Fibroblast of pulmonary artery (primary cell): ENCODE results near the gene HMGXB3.
A peak's percentile ranks its signal among the peaks of the same experiment; 100 is the strongest.

ENCODE experiments used
- DNase-seq: peaks from one replicate; pipeline ENCODE4 v3.0.0-alpha.2; 2010; ENCODE audit warnings: low read depth
- H3K4me3 ChIP-seq: replicated peaks from 2 replicates; pipeline ENCODE4 v1.5.1; 2011; ENCODE audit warnings: low read depth, mild to moderate bottlenecking, control low read depth, low read length, moderate library complexity
- TF ChIP-seq, protein P1 (sequence below): IDR thresholded peaks from 2 replicates; pipeline ENCODE4 v1.5.1; 2011; ENCODE audit warnings: mild to moderate bottlenecking, control low read depth, low read length, inconsistent platforms; ENCODE audit errors: missing control alignments

Gene HMGXB3

DNA sequence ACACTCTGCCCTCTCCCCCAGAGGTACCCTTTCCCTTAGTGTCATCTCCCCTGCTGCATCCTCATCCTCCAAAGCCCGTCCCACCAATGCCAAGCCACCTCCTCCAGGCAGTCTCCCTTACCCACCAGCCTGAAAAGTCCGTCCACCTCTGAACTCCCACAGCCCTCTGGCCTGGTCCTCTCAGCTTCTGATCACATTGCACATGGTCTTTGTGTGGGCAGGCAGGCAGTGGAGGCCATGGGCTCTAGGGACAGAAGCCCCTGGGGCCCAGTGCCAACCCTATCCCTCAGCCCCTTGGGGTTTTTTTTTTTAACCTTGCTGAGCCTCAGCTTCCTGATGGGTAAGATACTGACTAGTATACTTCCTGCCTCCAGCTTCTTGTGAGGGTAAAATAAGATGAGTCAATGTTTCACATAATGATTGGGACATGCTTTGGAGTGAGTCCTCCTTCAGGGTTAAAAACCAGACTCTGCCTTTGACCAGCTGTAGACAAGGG lies 66.4 kb downstream of the HMGXB3 start:
- no peak overlapping the region for H3K4me3 ChIP-seq
- TF ChIP-seq, protein P1, sequence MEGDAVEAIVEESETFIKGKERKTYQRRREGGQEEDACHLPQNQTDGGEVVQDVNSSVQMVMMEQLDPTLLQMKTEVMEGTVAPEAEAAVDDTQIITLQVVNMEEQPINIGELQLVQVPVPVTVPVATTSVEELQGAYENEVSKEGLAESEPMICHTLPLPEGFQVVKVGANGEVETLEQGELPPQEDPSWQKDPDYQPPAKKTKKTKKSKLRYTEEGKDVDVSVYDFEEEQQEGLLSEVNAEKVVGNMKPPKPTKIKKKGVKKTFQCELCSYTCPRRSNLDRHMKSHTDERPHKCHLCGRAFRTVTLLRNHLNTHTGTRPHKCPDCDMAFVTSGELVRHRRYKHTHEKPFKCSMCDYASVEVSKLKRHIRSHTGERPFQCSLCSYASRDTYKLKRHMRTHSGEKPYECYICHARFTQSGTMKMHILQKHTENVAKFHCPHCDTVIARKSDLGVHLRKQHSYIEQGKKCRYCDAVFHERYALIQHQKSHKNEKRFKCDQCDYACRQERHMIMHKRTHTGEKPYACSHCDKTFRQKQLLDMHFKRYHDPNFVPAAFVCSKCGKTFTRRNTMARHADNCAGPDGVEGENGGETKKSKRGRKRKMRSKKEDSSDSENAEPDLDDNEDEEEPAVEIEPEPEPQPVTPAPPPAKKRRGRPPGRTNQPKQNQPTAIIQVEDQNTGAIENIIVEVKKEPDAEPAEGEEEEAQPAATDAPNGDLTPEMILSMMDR = no peak
- peak; percentile 65 for DNase-seq

DNA sequence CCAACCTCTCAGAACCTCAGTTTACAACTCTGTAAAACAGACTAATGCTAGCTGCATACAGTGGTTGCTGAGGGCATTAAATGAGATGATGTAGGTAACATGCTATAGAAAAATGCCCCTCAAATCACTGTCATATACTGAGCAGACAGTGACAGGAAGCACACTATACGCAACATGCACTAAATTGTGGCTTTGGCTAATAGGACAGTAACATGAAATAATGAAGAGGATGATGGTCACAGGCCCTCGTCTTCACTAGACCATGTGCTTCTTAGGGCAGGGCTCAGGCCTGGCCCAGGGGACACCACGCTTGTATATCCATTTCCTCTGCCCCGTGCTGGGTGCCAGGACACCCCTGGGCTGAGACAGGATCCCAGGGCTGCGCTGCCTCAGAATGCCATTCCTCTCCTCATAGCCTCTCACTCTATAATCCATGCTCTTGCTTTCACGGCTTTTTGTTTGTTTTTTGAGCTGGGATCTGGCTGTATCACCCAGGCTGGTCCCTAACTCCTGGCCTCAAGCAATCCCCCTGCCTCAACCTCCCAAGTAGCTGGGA lies 66.9 kb downstream of the HMGXB3 start:
- no peak overlapping the region for H3K4me3 ChIP-seq
- DNase-seq = no peak
- TF ChIP-seq, protein P1 = no peak

DNA sequence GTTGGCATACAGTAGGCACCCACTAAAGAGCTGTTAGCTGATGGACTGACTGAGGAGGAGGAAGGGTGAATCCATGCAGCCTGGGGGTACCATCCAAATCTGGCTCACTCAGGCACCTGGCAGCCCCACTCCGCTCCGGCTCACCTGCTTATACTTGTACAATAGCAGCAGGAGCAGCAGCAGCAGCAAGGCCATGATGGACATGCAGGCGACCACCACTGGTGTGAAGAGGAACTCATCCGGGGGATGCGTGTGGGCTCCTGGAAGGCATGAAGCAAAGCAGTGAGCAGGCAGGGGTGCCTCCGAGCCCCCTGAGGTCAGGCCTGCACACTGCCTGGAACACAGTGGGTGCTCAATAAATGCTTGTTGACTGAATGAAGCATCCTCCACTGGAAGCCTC lies 67.5 kb downstream of the HMGXB3 start:
- TF ChIP-seq, protein P1 = no peak
- no peak overlapping the region for H3K4me3 ChIP-seq
- no peak for DNase-seq

DNA sequence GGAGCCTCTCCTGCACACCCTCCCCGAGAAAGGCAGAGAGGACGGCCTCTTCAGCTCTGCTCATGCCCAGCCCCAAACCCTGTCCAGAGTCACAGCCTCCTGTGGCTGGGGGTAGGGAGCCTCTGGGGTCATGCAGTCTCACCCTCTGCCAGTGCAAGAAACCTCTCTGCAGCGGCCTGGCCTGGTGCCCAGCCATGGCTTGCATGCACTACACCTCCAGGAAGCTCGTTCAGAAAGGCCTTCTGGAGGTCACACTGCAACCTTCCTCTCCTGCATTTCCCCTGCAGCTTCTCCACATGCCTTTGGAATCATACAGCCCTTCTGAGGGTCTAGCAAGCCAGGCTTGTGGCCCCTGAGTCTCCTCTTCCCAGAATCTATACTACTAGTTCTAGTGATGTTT lies 67.9 kb downstream of the HMGXB3 start:
- TF ChIP-seq, protein P1 = no peak
- no peak overlapping the region for H3K4me3 ChIP-seq
- peak; percentile 34 for DNase-seq

DNA sequence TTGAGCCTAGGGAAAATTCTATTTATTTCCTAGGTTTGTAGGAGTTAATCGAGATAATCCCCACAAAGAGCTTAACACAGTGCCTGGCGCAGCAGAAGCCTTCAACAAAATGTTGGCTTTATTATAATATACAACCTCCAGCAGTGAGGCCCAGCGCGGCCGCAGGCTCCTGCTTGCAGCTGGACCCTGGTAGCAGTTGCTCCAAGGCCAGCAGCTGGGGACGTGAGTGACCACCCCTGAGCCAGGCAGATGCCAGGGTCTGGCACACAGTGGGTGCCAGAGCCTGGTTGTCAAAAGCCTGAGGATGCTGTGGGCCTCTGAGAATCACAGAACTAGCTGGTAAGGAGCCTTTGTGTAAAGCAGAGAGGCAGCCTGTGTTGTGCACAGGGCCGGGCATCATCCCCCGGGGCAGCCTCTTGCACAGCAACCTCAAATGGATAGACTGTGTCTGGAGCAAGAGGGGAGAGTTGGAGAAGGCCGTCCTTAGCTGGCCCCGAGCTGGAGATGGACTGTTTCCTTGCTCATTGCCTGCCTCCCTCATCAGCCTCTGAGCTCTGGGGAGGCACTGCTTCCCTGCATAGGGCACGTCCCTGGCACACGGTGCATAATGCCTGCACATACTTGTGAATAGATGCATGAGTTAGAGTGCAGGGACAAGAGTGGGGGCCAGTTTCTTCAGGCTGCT lies 68.6 kb downstream of the HMGXB3 start:
- no peak overlapping the region for H3K4me3 ChIP-seq
- DNase-seq = no peak
- TF ChIP-seq, protein P1 = no peak

DNA sequence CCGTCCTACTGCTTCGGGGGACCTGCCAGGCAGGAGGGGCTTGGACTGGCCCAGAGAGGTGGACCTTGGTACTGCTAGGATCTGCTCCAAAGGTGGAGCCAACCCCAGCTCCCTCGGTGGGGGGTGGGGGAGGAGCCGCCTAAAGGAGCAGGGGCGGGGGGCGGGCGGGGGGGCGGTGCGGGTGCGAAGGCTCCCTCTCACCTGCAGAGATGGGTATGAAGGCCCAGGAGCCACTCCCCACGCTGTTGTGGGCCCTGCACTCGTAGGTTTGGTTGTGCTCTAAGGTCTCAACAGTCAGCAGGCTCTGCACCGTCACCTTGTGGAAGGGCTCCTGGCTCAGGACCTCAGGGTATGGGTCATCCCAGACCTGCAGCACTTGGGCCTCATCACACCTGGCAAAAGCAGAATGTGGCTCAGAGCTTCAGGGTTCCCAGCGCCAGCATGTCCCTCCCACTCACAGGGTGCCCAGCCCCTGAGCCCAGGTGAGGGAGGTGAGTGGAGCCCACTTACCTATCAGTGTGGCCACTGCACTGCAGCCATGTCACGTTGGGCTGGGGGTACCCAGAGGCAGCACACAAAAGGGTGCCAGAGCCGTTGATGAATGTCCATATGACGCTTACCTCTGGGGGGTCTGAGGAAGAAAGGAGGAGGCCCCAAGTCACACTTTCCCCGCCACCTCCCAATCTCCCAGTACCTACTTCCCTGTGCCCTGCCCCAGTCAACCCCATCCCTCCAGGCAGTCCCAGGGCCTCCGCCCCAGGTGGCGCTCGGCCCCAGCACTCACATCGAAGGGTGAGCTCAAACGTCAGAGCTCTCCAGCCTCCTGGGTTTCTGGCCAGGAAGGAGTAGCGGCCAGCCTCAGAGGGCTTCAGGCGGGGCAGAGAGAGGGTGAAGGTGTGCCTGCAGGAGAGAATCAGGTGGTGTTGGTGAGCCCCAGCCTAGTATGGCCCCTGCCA lies 69.4 kb downstream of the HMGXB3 start:
- TF ChIP-seq, protein P1 = no peak
- DNase-seq = no peak
- no peak overlapping the region for H3K4me3 ChIP-seq
